Endothelial cell of umbilical vein (primary cell): Measurements from ENCODE around the gene SLC8A1. TPM values are rescaled to one million over a fixed set of nuclear protein-coding genes. Genes with fewer than 3 reads are reported as not detected.

Source experiments
- BruUV-seq: library from RNA; stranded (reverse); fragments of 400-500 nt; replicated peaks from 2 replicates; lab custom pipeline; 2021; lab: Mats Ljungman, UMichigan
- CTCF ChIA-PET: fragments of 300-600, 350-600 bp; sonication (Branson Sonifier 250); formaldehyde crosslinking; loops from one replicate; lab custom pipeline; 2021; ENCODE audit warnings: antibody characterized with exemption, inconsistent platforms; lab: Charles Lee
- POLR2A ChIA-PET: fragments of 300-600, 350-600 bp; sonication (Branson Sonifier 250); formaldehyde crosslinking; loops from one replicate; lab custom pipeline; 2021; ENCODE audit warnings: antibody characterized with exemption, inconsistent platforms; lab: Charles Lee
- DNase-seq: peaks from one replicate; pipeline ENCODE4 v3.0.0-alpha.2; 2011; ENCODE audit warnings: low read depth, low spot score
- FAIRE-seq: peaks from 2 replicates; lab custom pipeline; 2011; peaks lifted over from hg19 to GRCh38; lab: Jason Lieb, UNC
- H2AFZ ChIP-seq: 2 replicates; pipeline ENCODE4 v1.6.0; 2012; ENCODE audit warnings: low read depth, low read length, control low read depth, inconsistent platforms
- H3K27ac ChIP-seq: 2 replicates; pipeline ENCODE4 v1.5.1; 2011; ENCODE audit warnings: low read depth, mild to moderate bottlenecking, control low read depth, low read length, moderate library complexity; ENCODE audit not compliant: insufficient read depth
- H3K27me3 ChIP-seq, 2 experiments: 2 replicates each; pipeline versions ENCODE4 v1.6.0 to v1.6.1; 2011; ENCODE audit warnings: low read length in 2 of 2, mixed read lengths in 1 of 2; ENCODE audit not compliant: control insufficient read depth in 2 of 2, insufficient read depth in 2 of 2
- H3K36me3 ChIP-seq, 2 experiments: 2 replicates in 1 of 2; 3 replicates in 1 of 2; pipeline ENCODE4 v1.5.1; 2011; ENCODE audit warnings: low read length in 2 of 2, mild to moderate bottlenecking in 1 of 2, moderate library complexity in 1 of 2; ENCODE audit not compliant: control insufficient read depth in 2 of 2, insufficient read depth in 2 of 2; ENCODE audit errors: extremely low read depth in 1 of 2
- H3K4me1 ChIP-seq: 3 replicates; pipeline ENCODE4 v1.5.1; 2011; ENCODE audit warnings: mild to moderate bottlenecking, low read length; ENCODE audit not compliant: control insufficient read depth, insufficient read depth; ENCODE audit errors: extremely low read depth
- H3K4me2 ChIP-seq: 2 replicates; pipeline ENCODE4 v1.6.1; 2011; ENCODE audit warnings: low read length, control low read depth, mixed read lengths; ENCODE audit not compliant: insufficient read depth
- H3K4me3 ChIP-seq, 3 experiments: fragments of 200-600 bp in 1 of 3; sonication (generic), shearing (Covaris generic) in 1 of 3; replicated peaks in 1 of 3; 2 replicates each; pipeline ENCODE4 v1.5.1; 2011 to 2016; ENCODE audit warnings: control low read depth in 3 of 3, low read length in 3 of 3, mild to moderate bottlenecking in 2 of 3, inconsistent platforms in 1 of 3, low read depth in 1 of 3, moderate library complexity in 1 of 3; ENCODE audit not compliant: insufficient read depth in 1 of 3
- H3K79me2 ChIP-seq: 2 replicates; pipeline ENCODE4 v1.6.0; 2012; ENCODE audit warnings: low read length, inconsistent platforms; ENCODE audit not compliant: control insufficient read depth, insufficient read depth
- H3K9ac ChIP-seq: replicated peaks from 2 replicates; pipeline ENCODE3; 2011; ENCODE audit warnings: low read length, control low read depth; ENCODE audit not compliant: insufficient read depth; ENCODE audit errors: extremely low read depth
- H3K9me1 ChIP-seq: replicated peaks from 3 replicates; pipeline ENCODE4 v1.6.0; 2011; ENCODE audit warnings: mild to moderate bottlenecking, low read length; ENCODE audit not compliant: control insufficient read depth, insufficient read depth; ENCODE audit errors: extremely low read depth
- H3K9me3 ChIP-seq: replicated peaks from 2 replicates; pipeline ENCODE4 v1.5.1; 2012; ENCODE audit warnings: low read length, inconsistent platforms; ENCODE audit not compliant: control insufficient read depth, insufficient read depth
- H4K20me1 ChIP-seq: replicated peaks from 2 replicates; pipeline ENCODE3; 2011; ENCODE audit warnings: mild to moderate bottlenecking, low read length; ENCODE audit not compliant: control insufficient read depth, insufficient read depth; ENCODE audit errors: extremely low read depth
- CTCF ChIP-seq, 2 donors: IDR thresholded peaks; 1 replicate in 1 of 2; 2 replicates in 1 of 2; pipeline ENCODE4 v1.5.1; 2011; ENCODE audit warnings: low read length in 2 of 2, mild to moderate bottlenecking in 2 of 2, moderate library complexity in 2 of 2, control low read depth in 1 of 2, inconsistent platforms in 1 of 2, low read depth in 1 of 2; ENCODE audit not compliant: insufficient read depth in 1 of 2; ENCODE audit errors: extremely low read depth in 1 of 2
- EZH2 ChIP-seq: IDR thresholded peaks from 2 replicates; pipeline ENCODE4 v1.6.1; 2012; ENCODE audit warnings: borderline replicate concordance, low read depth, mild to moderate bottlenecking, moderate library complexity, low read length, inconsistent platforms; ENCODE audit not compliant: severe bottlenecking
- FOS ChIP-seq: IDR thresholded peaks from 2 replicates; pipeline ENCODE4 v1.6.1; 2011; ENCODE audit warnings: mild to moderate bottlenecking, low read length, moderate library complexity, borderline replicate concordance; ENCODE audit not compliant: insufficient read depth
- GATA2 ChIP-seq: IDR thresholded peaks from 2 replicates; pipeline ENCODE4 v1.7.0; 2011; ENCODE audit warnings: low read depth, mild to moderate bottlenecking, moderate library complexity, mixed read lengths, low read length; ENCODE audit not compliant: insufficient read length, insufficient read depth
- JUN ChIP-seq: IDR thresholded peaks from 2 replicates; pipeline ENCODE4 v1.6.1; 2011; ENCODE audit warnings: borderline replicate concordance, low read depth; ENCODE audit not compliant: insufficient read length, insufficient read depth
- MYC ChIP-seq: IDR thresholded peaks from one replicate; pipeline ENCODE4 v1.6.1; 2011; ENCODE audit warnings: mild to moderate bottlenecking, low read depth, low read length
- POLR2A ChIP-seq: IDR thresholded peaks from 2 replicates; pipeline ENCODE4 v1.6.1; 2012; ENCODE audit warnings: low read depth, mild to moderate bottlenecking, control low read depth, low read length
- POLR2AphosphoS5 ChIP-seq: IDR thresholded peaks from 2 replicates; pipeline ENCODE4 v1.6.1; 2012; ENCODE audit warnings: low read depth, mild to moderate bottlenecking, control low read depth, low read length, moderate library complexity; ENCODE audit not compliant: insufficient read depth
- dilution Hi-C: fragments of 300-500 bp; cut with MboI; formaldehyde crosslinking; loops from one replicate; pipeline ENCODE4 v1.15.0; 2019; ENCODE audit warnings: low sequenced_read_pairs; ENCODE audit not compliant: extremely low pct_ligation_motif_present
- intact Hi-C: fragments of 100-400 bp; cut with micrococcal nuclease; formaldehyde crosslinking; loops from one replicate; pipeline ENCODE4 v1.10.0; 2022
- polyA plus RNA-seq, 4 experiments: library from polyadenylated mRNA; depleted of rRNA in 3 of 4; stranded (reverse) in 3 of 4; unstranded in 1 of 4; fragments of >200 nt; gene quantifications; 2 replicates each; pipeline versions ENCODE4 v1.2.1 to v1.2.3, GENCODE V29; 2011 to 2012; ENCODE audit warnings: missing spikeins in 1 of 4
- total RNA-seq: library from RNA; stranded (reverse); gene quantifications from 2 replicates; pipeline ENCODE4 v1.2.3, GENCODE V29; 2021
- TF ChIP-seq, protein P1 (sequence below): IDR thresholded peaks from 2 replicates; pipeline ENCODE4 v1.6.1; 2011; ENCODE audit not compliant: insufficient read depth, insufficient read length

Gene SLC8A1
- total and polyA plus RNA-seq, 2 donors (not counting 3 experiments of a cell fraction or from before 2014, with no cell fraction given), result 0.19 to 1.8 TPM

DNA sequence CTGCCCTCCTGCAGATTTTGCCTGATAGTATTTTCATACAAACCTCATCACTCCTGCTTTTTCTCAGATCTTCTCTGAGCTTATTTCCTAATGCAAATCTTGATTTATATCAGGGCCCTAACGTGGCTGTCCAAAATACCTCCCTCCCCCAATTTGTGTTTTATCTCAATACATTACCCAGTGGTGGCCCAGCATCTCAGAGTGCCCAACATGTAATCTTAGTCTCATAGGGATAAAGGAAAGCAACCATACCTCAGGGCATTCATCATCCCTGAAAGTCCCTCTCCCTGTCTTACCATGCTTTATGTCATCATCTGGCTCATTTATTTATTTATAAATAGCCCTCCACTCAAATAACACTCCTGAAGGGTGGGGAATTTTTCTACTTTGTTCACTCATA, 135.3 kb downstream of the SLC8A1 start:
- no peaks in the 10 kb centered on the region for H3K36me3 ChIP-seq
- H3K4me2 ChIP-seq, result no peak overlapping the region
- BruUV-seq, result no TSS peak
- POLR2A ChIA-PET, result no interaction called here
- H3K27ac ChIP-seq, result no peak overlapping the region
- intact Hi-C loops, result no loop called here
- no peaks in the 10 kb centered on the region for H4K20me1 ChIP-seq
- no peak for FAIRE-seq
- CTCF ChIA-PET, result interaction anchor here (1.0 to 1.2 kb wide), 2 partner anchors 16 to 37 kb away, joined by 4 to 5 read pairs; no protein-coding TSS in a partner anchor
- no peak overlapping the region for H2AFZ ChIP-seq
- H3K27me3 ChIP-seq, result no peaks in the 10 kb centered on the region
- H3K4me1 ChIP-seq, result no peaks in the 10 kb centered on the region
- no peaks in the 10 kb centered on the region for H3K79me2 ChIP-seq
- dilution Hi-C loops, result no loop called here
- DNase-seq, result no peak
- H3K9me3 ChIP-seq, result no peaks in the 10 kb centered on the region
- no peak for TF ChIP-seq FOS
- no peak for TF ChIP-seq GATA2
- no peak for TF ChIP-seq POLR2AphosphoS5
- no peak for TF ChIP-seq MYC
- no peak for TF ChIP-seq CTCF (IDR thresholded peaks at IDR 0.05; ENCODE audit: extremely low read depth in 1 of 2, insufficient read depth in 1 of 2, low read depth in 1 of 2, low read length in 2 of 2)
- no peak for TF ChIP-seq JUN
- TF ChIP-seq, protein P1, sequence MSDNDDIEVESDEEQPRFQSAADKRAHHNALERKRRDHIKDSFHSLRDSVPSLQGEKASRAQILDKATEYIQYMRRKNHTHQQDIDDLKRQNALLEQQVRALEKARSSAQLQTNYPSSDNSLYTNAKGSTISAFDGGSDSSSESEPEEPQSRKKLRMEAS, result no peak
- TF ChIP-seq EZH2, result no peak
- TF ChIP-seq POLR2A, result no peak
- H3K9me1 ChIP-seq, result no peaks in the 10 kb centered on the region
- no peak overlapping the region for H3K9ac ChIP-seq
- H3K4me3 ChIP-seq, result no peak overlapping the region
